Hematopoietic multipotent progenitor cell treated with erythropoietin and hydrocortisone succinate and interleukin-3 and kit ligand, for 8 days (in vitro differentiated cells): Measurements from ENCODE around the gene ASAP2.

Source experiments
- DNase-seq: peaks from one replicate; pipeline ENCODE4 v3.0.0-alpha.2; 2015

Gene ASAP2

DNA sequence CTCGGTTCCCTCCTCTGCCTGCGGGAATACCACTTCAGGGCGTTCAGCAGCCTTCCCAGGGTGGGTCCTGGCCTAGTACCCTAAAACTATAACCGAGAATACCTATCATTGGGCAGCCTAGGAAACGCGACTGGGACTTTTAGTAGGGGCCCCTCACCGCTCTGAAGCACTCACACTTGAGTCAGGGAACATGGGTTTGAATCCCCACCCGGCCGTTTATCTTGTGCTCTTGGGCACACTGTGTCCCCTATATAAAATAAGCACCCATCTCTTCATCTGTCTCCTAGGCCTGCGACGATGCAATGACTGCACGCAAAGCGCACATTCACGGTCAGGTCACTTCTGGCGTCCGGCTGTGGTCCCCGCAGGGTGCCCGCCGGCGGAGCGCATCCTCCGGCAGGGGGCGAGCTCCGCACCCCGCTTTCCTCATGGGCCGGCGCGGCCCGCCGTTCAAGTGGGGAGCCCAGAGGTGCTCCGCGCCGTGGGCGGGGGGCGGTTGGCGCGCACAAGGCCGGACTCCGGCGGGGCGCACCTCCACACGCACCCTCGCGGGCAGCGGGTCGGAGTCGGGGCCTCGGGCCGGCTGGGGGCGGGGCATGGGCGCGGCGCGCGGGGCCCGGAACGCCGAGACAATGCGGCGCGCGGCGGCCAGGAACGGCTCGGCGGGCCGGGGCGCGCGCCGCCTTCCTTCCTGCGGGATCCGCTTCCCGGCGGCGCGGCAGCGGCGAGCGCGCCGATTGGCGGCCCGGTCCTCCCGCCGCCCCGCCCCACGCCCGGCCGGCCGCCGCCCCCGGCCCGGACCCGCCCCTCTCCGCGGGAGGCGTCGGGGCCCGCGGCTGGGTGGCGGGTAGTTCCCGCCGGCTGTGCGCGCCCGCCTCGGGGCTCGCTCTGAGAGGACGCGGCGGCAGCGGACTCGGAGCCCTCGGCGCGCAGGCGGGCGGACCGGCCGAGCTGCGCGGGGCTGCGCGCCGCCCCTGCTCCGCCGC is at the start of gene ASAP2:
TSS of gene ASAP2 (plus strand) at position 850 of the 986 bp plus-strand sequence. CDS start 293 bp downstream, outside the sequence.
- DNase-seq: peak; percentile 49

DNA sequence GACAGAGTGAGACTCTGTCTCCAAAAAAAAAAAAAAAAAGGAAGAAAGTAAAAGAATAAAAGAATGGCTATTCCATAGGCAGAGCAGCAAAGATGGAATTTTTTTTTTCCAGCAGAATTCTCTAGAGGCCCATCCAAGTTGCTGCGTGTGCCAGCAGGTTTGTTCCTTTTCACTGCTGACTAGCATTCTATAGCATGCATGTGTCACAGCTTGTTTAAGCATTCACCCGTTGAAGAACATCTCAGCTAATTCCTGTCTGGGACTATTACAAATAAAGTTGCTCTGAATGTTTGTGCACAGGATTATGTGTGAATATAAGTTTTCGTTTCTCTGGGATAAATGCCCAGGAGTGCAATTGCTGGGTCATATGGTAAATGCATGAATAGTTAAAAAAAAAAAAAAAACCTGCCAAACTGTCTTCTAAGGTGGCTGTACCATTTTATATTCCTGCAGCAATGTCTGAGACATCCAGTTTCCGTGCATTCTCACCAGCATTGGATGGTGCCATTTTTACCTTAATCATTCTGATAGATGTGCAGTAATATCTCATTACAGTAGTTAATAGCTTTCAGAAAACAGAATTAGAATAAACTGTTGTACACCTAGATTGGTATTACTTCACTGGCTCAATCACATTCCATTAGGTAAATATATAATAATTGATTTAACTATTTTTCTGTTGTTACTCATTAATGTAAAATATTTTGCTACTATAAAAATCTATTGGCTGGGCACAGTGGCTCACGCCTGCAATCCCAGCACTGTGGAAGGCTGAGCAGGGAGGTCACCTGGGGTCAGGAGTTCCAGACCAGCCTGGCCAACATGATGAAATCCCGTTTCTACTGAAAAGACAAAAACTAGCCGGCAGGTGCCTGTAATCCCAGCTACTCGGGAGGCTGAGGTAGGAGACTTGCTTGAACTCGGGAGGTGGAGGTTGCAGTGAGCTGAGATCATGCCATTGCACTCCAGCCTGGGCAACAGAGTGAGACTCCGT is 47.5 kb upstream of the ASAP2 start:
- DNase-seq: no peak

DNA sequence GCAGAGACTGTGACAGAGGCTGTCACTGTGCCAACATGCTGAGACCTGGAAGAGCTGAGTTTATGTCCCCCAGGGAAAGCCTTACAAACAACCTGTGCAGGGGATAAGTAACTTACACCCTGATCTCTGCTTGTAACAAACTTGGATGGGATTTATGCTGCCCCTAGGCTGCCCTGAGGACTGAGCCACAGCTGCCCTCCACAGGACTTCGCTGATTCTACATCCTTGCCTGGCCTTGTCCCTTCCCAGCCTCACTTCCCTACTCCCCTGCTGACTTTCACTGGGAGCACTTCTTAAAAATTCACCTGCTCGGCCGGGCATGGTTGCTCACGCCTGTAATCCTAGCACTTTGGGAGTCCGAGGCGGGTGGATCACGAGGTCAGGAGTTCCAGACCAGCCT is 45.9 kb upstream of the ASAP2 start:
- DNase-seq: no peak

DNA sequence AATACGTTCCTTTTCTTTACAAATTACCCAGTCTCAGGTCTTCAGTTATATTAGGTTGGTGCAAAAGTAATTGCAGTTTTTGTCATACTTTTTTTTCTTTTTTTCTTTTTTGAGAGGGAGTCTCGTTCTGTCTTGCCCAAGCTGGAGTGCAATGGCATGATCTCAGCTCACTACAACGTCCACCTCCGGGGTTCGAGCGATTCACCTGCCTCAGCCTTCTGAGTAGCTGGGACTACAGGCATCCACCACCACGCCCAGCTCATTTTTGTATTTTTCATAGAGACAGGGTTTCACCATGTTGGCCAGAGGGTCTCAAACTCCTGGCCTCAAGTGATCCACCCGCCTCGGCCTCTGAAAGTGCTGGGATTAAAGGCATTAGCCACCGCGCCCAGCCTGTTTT is 43.8 kb upstream of the ASAP2 start:
- DNase-seq: no peak

DNA sequence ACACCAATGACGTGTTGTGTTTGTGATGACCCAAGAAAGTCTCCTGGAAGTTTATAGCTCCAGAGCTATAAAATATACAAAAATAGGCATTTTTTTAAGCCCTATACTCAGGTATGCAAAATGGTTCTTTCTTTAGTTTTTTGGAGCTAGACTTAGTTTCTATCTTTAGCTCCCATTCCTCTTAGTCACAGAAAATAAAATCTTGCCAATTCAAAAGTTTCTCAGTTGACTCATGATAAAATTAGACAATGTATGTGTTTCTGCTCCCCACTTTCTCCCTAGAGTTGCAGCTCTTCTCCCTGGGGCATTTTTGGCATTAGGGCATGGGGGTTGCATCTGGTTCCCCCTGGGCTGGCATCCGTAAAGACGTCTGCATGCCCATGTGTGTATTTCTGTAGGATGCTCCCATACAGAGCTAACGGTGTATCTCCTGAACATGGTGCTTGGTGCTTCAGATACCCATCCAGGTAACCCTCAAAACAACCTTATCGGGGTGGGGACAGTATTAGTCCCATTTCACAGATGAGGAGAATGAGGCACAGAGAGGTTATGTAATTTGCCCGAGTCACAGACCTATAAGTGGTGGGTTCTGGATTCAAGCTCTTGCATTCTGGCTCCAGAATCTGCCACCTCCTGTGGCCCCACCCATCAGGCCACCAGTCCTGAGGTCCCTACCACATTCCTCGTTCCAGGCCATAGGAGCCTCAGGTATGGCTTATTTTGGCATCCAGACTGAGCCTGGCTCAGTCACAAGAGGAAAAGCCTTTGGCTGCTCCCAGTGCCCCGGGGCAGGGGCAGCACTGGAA is 43.1 kb upstream of the ASAP2 start:
- DNase-seq: no peak

DNA sequence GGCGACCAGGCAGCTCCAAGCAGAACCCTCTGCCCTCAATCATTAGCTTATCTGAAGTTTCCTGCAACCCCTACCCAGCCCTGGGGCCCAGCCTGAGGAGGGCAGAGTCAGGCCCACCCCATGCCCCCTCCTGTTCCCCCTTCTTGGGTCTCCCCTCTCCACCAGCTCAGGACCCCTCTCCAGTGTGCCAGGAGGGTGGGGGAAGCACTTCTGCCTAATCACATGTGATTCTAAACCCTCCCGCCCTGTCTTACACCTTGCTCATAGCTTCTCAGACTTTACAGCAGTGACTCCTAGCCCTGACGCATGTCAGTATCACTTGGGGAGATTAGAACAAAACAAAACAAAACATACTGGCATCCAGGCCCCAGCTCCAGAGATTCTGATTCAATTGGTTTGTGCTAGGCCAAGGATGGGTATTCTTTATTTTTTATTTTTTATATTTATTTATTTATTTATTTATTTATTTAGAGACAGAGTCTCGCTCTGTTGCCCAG is 42.5 kb upstream of the ASAP2 start:
- DNase-seq: no peak

DNA sequence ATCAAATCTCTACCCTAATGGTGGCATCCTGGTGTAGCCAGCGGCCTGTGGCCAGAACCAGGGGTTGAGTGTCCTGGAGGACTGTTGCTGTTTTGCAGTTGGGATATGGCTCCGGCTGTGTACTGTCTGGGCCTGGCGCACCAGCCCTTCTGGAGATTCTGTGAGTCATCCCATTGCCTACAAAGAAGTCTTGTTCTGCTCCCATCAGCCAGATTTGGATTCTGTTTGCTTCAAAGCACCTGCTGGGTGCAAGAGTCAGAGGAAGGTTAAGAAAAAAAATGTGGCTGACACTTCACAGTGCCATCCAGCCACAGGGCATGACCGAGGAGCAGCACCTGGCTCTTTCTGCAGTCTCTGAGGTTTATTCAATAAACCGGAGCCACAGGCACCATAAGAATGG is 41.0 kb upstream of the ASAP2 start:
- DNase-seq: no peak

DNA sequence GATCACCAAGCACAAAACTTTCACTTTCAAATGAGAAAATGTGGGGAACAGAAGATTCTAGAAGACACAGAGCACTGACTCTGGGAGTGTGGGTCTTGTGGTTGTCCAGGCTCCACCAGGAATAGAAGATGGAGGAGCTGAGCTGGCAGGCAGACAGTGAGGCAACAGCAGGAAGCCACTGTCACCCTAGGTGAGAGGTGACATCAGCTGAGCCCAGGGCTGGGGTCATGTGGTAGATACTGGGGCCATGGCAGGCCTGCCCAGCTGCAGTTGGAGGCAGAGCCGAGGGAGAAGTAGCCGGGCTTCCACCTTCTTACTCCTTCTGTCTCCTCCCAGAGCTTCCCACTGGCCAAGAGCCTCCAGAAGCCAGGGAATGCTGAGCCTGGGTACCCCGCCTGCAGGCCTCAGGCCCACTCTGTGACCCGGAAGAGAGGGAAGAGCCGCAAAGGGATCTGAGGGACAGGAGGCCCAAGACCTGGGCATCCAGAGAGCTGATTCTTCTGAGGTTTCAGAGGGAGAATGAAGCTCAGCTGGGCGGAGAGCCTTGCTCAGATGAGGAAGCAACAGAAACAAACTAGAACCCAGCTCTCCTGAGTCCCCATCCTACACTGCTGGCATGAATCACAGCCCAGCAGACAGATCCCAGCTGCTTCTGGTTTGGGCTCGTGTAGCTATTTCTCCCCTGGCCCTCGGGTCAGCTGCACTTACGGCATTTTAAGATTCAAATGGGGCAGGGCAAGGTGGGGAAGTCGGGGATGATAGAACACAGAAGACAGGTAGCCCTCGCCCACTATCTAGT is 39.8 kb upstream of the ASAP2 start:
- no peak for DNase-seq

DNA sequence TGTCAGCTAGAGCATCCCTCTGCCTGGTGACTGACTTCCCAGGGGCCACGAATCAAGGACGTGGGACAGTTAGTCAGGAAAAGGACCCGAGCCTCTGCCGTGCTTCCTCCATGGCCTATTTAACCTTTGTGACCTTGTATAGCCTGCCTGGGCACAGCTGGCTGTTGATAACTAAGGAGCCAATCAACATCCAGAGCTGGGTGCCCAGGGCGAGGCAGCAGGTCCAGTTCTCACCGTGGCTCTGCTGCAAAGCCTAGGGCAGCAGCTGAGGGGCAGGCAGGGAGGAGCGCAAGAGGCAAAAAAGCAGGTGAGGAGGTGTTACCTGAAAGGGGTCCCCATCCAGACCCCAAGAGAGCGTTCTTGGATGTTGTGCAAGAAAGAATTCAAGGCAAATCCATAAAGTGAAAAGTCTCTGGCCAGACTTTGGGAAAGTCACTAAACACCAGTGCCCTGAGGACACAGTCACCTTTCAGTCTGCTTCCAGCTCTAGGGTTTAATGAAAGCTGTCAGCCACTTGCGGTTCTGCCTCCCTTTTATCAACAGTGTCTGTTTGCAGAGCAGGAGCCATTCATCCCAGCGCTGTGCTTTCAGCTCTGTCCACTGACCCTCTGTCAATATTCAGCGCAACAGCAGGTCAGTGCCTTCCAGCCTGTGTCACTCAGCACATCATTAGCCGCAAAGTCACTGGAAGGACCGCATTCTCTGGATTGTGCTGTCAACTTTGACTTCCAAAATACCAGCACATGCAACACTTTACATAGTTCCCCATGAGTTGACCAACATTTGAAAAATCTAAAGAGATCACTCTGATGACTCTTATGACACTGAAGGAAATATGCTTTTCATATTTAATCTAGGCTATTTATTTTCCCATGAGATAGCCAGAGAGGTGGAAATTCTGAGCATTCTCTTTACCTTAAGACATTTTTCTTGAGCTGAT is 38.6 kb upstream of the ASAP2 start:
- no peak for DNase-seq

DNA sequence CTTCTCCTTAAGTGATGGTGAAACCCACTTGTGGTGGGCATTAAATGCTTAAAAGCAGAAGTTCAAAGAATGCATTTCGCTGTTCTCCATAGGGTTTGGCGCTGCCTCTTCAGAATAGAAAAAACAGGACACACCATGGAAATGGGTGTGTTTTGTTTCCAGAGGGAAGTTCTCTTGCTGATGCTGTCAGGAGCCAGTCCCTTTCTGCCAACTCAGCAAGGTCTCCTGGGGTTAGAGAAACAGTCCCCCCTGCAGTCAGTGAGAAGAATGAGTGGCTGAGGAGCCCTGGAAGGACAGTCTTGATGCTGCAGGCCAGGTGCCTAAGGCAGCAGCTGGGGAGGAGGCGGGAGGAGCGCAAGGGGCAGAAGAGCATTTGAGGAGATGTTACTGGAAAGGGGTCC is 37.8 kb upstream of the ASAP2 start:
- peak; percentile 6 for DNase-seq

DNA sequence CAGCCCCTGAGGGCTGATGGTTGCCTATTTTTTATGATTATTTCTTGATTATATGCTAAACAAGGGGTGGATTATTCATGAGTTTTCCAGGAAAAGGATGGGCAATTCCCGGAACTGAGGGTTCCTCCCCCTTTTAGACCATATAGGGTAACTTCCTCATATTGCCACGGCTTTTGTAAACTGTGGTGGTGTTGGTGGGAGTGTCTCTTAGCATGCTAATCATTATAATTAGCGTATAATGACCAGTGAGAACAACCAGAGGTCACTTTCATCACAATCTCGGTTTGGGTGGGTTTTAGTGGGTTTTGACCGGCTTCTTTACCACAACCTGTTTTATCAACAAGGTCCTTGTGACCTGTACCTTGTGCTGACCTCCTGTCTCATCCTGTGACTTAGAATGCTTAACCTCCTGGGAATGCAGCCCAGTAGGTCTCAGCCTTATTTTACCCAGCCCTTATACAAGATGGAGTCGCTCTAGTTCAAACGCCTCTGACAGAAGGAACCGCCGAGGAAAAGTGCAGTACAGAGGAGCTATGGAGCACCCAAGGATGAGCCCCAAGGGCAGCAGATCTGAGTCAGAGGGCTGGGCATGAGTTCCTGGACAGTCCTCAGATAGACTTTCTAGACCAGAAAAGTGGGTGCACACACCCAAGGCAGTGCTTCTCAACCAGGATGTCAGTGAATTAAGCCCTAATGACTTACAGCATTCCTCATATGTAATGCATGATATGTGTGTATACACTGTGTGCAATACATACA is 37.1 kb upstream of the ASAP2 start:
- DNase-seq: peak; percentile 44

DNA sequence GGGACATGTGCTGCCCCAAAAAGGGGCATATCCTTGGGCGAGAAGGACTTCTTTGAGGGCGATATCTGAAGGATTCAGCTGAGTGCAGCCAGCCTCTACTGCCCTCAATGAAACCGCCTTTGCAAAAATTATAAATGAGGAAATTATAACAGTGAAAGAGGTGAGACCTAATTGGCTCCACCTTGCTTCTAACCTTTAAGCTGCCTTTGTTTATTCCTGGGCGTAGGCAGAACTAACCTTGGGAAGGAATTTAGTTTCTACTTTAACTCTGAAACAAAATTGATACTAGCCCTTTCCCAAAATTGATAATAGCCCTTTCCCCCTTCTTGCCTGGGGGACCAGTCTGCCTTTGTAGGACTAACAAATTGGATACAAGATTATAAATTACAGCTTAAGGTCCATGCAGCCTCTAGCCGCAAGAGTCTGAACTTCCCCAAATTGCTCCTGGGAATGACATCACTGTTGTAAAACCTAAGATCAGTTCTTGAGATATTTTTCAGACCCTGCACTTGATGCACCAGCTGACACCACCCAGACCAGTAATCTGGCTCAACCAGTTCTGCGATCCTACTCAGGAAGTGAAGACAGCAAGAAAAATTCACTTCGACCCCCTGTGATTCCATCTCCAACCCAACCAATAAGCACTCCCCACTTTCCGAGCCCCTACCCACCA is 36.0 kb upstream of the ASAP2 start:
- DNase-seq: peak; percentile 10

DNA sequence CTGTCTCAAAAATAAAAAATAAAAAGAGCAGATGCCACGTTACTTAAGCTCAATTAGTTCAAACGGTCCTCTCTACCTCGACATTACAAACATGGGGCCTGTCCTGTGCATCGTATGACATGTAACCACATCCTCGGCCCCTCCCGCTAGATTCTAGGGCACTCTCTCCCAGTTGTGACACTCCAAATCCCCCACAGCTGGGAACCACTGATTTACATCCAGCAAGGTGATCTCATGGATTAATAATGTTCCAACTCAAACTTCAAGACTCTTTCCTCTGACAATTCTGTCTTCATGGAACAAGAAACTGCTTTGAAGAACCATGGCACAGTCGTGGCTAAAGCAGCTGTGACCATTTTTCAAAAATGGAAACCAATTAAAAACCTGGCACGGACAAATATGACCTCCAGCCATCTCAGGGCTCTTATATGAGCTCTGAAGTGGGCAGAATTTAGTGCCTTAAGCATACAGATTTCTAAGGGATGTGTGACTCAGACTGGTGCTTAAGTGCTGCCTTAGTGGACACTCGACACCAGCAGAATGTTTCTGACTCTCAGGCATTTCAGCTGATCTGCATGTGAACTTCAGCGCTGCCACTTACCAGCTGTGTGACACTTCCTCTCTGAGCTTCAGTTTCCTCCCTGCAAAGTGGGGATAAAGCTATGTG is 31.7 kb upstream of the ASAP2 start:
- no peak for DNase-seq

DNA sequence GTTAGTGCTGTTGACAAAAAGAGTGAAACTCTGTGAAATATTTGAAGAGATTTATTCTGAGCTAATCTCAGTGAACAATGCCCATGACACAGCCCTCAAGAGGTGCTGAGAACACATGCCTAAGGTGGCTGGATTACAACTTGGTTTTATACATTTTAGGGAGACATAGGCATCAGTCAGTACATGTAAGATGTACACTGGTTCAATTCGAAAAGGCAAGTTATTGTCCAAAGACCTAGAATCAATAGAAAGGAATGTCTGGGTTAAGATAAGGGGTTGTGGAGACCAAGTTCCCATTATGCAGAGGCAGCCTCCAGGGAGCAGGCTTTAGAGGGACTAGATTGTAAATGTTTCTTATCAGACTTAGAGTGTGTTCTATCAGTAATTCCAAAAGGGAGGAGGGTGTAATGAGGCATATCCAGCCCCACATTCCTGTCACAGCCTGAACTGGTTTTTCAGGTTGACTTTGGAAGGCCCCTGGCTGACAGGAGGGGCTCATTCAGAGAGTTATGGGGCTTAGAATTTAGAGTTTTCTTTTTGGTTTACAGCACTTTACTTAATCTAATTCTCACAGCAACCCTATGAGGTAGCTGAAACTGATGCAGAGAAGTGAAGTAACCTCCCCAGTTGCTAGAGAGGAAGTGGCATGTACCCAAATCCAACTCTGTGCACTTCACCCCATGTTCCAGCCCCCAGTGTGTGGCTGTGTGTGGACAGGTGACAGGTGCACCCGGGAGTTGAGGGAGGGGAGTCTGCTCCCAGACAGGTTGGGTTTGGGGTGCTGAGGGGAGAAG is 28.3 kb upstream of the ASAP2 start:
- no peak for DNase-seq

DNA sequence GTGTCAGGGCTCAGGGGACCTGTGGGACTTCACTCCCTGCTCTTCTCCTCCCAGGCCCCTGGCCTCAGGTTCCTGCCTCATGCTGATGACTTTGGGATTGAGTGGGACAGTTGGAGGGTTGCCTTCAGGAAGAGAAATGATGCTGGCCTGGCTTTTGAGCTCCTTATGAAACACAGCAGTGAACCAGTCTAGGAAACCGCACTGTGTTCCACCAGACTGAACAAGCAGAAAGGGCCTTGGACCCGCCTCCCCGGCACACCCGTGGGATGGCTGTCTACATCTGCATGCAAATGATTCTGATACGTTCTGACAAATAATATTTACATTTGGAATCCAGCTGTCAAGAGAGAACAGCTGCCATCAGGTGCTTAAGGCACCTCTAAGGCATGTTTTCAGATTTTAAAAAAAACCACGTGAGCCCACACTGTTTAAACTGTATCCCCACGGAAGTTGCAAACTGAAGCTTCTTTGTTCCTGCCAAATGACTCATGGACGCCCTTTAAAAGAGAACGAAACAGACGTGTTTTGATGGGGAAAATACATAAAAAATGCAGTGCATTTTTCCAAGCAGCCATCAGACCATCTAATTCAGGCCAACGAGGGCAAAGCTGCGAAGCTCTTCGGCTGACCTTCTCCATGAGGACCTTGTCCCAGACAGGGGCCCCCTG is 27.6 kb upstream of the ASAP2 start:
- no peak for DNase-seq

DNA sequence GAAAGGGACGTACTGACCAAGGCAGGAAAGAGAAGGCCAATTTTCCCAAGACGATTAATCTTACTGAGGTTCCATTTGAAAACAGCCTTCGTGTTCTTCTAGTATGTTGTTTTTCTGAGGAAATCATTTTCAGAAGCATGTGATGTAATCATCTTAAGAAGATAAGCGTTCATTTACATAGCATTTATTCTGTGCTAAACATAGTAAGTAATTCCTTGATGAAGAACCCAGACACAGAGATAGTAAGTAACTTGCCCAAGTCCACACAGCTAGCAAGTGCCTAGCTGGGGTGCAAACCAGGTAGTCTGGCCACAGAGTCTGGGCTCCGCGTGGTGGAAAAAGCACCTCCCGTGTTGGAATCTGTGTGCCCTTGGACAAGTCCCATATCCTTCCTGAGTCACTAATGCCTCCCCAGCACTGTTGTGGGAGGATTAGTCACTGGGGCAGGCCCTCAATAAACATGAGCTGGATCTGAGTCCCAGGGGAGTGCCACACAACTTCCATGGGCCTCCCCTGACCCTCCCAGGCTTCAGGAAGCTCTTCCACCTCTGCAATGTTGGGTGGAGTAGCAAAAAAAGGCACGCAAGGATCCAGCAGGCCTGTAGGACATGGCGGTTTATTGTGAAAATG is 26.9 kb upstream of the ASAP2 start:
- DNase-seq: no peak
